HEK293 (cell line): ENCODE measurements around the gene PUM2.

Experiments used
- CTCF ChIA-PET: fragments of 350-600 bp; formaldehyde crosslinking; extraction: SDS; loops from one replicate; lab custom pipeline; 2021; ENCODE audit warnings: antibody characterized with exemption; lab: Yijun Ruan, JAX
- POLR2A ChIA-PET: fragments of 300-600 bp; formaldehyde crosslinking; extraction: SDS; loops from one replicate; lab custom pipeline; 2020; ENCODE audit warnings: antibody characterized with exemption, inconsistent platforms; lab: Yijun Ruan, JAX
- H3K27ac ChIP-seq: fragments of 200-500 bp; sonication (Bioruptor generic); 2 replicates; pipeline ENCODE4 v1.5.1; 2014; ENCODE audit warnings: low read depth, low read length, control low read depth, inconsistent platforms; ENCODE audit errors: extremely low read depth
- H3K36me3 ChIP-seq, 2 experiments: fragments of 200-500 bp in 1 of 2; sonication (Bioruptor generic) in 1 of 2; 1 replicate in 1 of 2; 2 replicates in 1 of 2; pipeline ENCODE4 v1.5.1; 2014 to 2017; ENCODE audit warnings: inconsistent platforms in 2 of 2, low read length in 2 of 2; ENCODE audit not compliant: control insufficient read depth in 2 of 2, insufficient read depth in 1 of 2
- H3K4me1 ChIP-seq: fragments of 200-500 bp; sonication (Bioruptor generic); 2 replicates; pipeline ENCODE4 v1.5.1; 2014; ENCODE audit warnings: mild to moderate bottlenecking, low read length, inconsistent platforms; ENCODE audit not compliant: control insufficient read depth, insufficient read depth
- H3K4me3 ChIP-seq: 2 replicates; pipeline ENCODE4 v1.5.1; 2011; ENCODE audit warnings: low read depth, mild to moderate bottlenecking, control low read depth, low read length, moderate library complexity
- H3K9me3 ChIP-seq: fragments of 200-500 bp; sonication (Bioruptor generic); 2 replicates; pipeline ENCODE4 v1.5.1; 2014; ENCODE audit warnings: low read depth, low read length, inconsistent platforms; ENCODE audit not compliant: control insufficient read depth, insufficient read depth
- REST ChIP-seq: fragments of 450-650 bp; formaldehyde crosslinking; IDR thresholded peaks from 2 replicates; pipeline ENCODE4 v1.5.1; 2016; ENCODE audit warnings: missing biosample characterization, missing genetic modification characterization
- ZFP69B ChIP-seq: fragments of 450-650 bp; formaldehyde crosslinking; IDR thresholded peaks from 2 replicates; pipeline ENCODE4 v1.5.1; 2016; ENCODE audit warnings: missing biosample characterization, missing genetic modification characterization
- ZNF174 ChIP-seq: fragments of 450-650 bp; formaldehyde crosslinking; IDR thresholded peaks from 2 replicates; pipeline ENCODE4 v1.5.0; 2017; ENCODE audit warnings: missing biosample characterization, mild to moderate bottlenecking, missing genetic modification characterization
- ZNF530 ChIP-seq: fragments of 450-650 bp; formaldehyde crosslinking; IDR thresholded peaks from 2 replicates; pipeline ENCODE4 v1.5.1; 2016; ENCODE audit warnings: low read depth, missing biosample characterization, missing genetic modification characterization
- ZNF596 ChIP-seq: fragments of 450-650 bp; IDR thresholded peaks from 2 replicates; pipeline ENCODE4 v1.5.0; 2018; ENCODE audit warnings: missing biosample characterization, mild to moderate bottlenecking, missing genetic modification characterization, moderate library complexity
- TF ChIP-seq, protein P1 (sequence below): fragments of 450-650 bp; formaldehyde crosslinking; IDR thresholded peaks from 2 replicates; pipeline ENCODE4 v1.5.1; 2017; ENCODE audit warnings: missing biosample characterization, missing genetic modification characterization

The PUM2 gene

DNA sequence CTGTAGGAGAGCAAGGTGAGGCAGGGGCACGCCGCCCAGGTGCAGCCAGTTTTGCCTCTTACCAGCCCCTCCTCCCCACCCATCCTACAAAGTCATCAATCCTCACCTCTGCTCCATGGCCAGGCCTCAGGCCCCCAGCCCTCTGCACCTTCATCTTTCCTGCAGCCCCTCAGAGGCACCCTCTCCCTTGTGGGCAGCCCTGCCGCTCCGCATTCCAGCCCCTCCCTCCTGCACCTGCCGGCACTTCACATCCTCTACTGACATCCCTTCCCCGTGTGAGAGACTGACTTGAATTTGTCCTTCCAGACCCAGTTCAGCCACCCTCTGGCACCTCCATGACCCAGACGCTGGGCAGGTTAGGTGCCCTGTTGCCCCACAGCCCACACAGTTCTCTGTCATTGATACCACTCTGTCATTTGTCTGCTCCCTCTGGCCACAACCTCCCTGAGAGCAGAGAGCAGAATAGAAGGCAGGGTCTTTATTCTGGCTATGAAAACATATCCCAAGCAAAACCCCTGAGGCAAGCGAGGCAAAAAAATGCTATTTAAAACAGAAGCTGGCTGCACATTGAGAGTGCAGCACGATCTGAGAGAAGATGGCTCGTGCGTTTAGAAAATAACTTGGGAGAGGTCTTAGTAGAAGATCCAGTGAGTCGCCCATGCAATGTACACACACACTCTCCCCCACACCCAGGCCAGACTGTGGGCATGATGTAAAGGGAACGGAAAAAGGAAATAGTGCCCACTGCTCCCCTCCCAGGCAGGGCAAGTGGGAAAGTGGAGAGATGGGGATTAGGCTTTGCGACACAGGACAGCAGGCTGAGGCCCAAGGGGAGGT, 151.6 kb downstream of the PUM2 start:
- no peaks in the 10 kb centered on the region for H3K4me1 ChIP-seq
- H3K36me3 ChIP-seq, result peaks cover 0 to 34% of the 10 kb centered on the region in 2 experiments; a peak in 1 of 3 replicates
- no peaks in the 10 kb centered on the region for H3K9me3 ChIP-seq
- no peak overlapping the region for H3K4me3 ChIP-seq
- ChIA-PET POLR2A (no interaction called here), CTCF (no interaction called here)
- TF ChIP-seq ZNF530 (tag by site-specific recombination) (no peak), REST (no peak), ZNF174 (tag by site-specific recombination) (no peak), ZNF596 (tag by site-specific recombination) (no peak), ZFP69B (tag by site-specific recombination) (no peak)
- TF ChIP-seq, protein P1, sequence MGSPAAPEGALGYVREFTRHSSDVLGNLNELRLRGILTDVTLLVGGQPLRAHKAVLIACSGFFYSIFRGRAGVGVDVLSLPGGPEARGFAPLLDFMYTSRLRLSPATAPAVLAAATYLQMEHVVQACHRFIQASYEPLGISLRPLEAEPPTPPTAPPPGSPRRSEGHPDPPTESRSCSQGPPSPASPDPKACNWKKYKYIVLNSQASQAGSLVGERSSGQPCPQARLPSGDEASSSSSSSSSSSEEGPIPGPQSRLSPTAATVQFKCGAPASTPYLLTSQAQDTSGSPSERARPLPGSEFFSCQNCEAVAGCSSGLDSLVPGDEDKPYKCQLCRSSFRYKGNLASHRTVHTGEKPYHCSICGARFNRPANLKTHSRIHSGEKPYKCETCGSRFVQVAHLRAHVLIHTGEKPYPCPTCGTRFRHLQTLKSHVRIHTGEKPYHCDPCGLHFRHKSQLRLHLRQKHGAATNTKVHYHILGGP (tag by site-specific recombination), result no peak
- no peak overlapping the region for H3K27ac ChIP-seq
